AG10803 (cell line): ENCODE results near the gene RAB40C.

Source experiments
- DNase-seq: peaks from one replicate; pipeline ENCODE4 v3.0.0; 2010; ENCODE audit warnings: low read depth
- H3K4me3 ChIP-seq: 2 replicates; pipeline ENCODE4 v1.5.1; 2011; ENCODE audit warnings: mild to moderate bottlenecking, low read length, control low read depth
- TF ChIP-seq, protein P1 (sequence below): conservative IDR thresholded peaks from 2 replicates; pipeline ENCODE4 v1.5.1; 2011; ENCODE audit warnings: mild to moderate bottlenecking, low read length, control low read depth, inconsistent platforms

RAB40C gene

DNA sequence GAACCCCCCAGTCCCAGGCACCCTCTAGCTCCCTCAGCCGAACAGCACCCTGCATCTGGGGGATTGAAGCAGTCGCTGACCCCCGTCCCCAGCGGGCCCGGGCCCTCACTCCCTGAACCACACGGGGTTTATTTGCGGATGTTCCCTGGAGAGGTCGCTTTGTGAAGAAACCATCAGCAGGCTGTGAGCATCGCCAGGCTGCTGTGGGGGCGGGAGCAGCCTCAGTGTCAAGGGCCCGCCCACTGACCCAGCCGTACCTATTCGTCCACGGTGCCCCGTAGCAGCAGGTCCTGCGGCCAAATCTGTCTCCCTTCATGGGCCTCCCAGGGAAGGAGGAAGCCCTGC lies 6.4 kb upstream of the RAB40C start:
- TF ChIP-seq, protein P1, sequence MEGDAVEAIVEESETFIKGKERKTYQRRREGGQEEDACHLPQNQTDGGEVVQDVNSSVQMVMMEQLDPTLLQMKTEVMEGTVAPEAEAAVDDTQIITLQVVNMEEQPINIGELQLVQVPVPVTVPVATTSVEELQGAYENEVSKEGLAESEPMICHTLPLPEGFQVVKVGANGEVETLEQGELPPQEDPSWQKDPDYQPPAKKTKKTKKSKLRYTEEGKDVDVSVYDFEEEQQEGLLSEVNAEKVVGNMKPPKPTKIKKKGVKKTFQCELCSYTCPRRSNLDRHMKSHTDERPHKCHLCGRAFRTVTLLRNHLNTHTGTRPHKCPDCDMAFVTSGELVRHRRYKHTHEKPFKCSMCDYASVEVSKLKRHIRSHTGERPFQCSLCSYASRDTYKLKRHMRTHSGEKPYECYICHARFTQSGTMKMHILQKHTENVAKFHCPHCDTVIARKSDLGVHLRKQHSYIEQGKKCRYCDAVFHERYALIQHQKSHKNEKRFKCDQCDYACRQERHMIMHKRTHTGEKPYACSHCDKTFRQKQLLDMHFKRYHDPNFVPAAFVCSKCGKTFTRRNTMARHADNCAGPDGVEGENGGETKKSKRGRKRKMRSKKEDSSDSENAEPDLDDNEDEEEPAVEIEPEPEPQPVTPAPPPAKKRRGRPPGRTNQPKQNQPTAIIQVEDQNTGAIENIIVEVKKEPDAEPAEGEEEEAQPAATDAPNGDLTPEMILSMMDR: no peak
- no peak overlapping the region for H3K4me3 ChIP-seq
- no peak for DNase-seq

GRCh38 chr16:583815-584591 lies 5.9 kb upstream of the RAB40C start:
- no peak for DNase-seq
- H3K4me3 ChIP-seq: no peak overlapping the region
- TF ChIP-seq, protein P1: no peak

- H3K4me3 ChIP-seq: no peak overlapping the region
- TF ChIP-seq, protein P1: no peak
- no peak for DNase-seq
These were observed 4.5 kb upstream of the RAB40C start for GRCh38 chr16:585351-585750.

GRCh38 chr16:586047-586644 lies 3.7 kb upstream of the RAB40C start:
- no peak overlapping the region for H3K4me3 ChIP-seq
- TF ChIP-seq, protein P1: no peak
- peak; percentile 40 for DNase-seq

DNA sequence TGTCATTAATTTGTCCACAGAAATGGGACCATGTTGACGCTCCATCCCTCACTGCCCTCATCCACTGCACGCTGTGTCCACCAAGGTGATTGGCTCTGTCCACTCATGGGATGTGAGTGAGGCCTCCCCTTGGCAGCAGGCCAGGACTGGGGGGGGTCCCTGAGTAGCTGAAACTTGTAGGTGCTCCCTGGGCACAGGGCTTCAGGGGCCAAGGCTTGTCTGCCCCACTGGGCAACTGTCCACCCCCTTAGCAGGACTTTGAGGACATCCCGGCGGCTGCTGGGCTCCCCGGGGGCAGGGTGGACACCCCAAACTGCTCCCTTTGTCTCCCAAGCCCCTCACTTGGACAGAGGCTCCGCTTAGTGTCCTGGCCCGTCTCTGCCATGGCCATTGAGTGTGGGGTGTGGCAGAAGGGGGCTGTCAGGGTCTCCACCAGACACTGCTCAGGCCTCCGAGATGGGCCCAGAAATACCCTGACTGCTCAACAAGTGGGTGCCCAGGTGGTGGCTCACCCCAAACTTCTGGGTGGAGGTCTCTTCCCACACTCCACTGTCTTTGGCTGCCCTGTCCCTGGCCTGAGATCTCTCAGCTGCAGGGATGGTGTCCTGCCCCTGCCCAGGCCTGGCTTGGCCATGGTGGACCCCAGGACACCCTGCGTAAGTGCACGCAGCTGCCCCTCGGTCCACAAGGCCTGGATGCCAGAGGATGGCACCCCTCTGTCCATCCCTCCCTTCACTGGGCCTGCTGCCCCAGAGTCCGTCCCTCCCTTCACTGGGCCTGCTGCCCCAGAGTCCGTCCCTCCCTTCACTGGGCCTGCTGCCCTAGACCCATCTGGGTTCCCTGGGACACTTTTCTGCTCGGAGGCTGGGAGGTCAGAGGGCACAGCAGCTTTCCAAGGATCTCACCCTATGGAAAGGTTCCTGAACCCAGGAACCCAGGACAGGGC lies 2.9 kb upstream of the RAB40C start:
- TF ChIP-seq, protein P1: no peak
- no peak for DNase-seq
- 0 out of 2 replicates have a peak overlapping the region, but pooled peaks have one; percentile 9 for H3K4me3 ChIP-seq

- TF ChIP-seq, protein P1: no peak
- H3K4me3 ChIP-seq: peak overlapping the region; percentile 79
- DNase-seq: peak; percentile 62
These were observed 1.3 kb upstream of the RAB40C start for GRCh38 chr16:588639-588888.
